SK-N-SH treated with all-trans-retinoic acid at 6 μM for 48 hours (cell line): Measurements from ENCODE around the gene EYA4.

Experiments used
- CREB5 ChIP-seq: fragments of 250-450 bp; sonication (Bioruptor Pico); IDR thresholded peaks from 2 replicates; pipeline ENCODE4 v1.5.1; 2020; ENCODE audit warnings: low read depth, mild to moderate bottlenecking, moderate library complexity
- CSDC2 ChIP-seq: fragments of 250-450 bp; sonication (Bioruptor Pico); IDR thresholded peaks from 2 replicates; pipeline ENCODE4 v1.5.0; 2020; ENCODE audit warnings: mild to moderate bottlenecking, moderate library complexity
- ESRRG ChIP-seq: fragments of 250-450 bp; sonication (Bioruptor Pico); IDR thresholded peaks from 2 replicates; pipeline ENCODE4 v1.6.1; 2021; ENCODE audit warnings: mild to moderate bottlenecking
- GLIS3 ChIP-seq: fragments of 250-450 bp; sonication (Bioruptor Pico); IDR thresholded peaks from 2 replicates; pipeline ENCODE4 v1.5.0; 2020; ENCODE audit warnings: mild to moderate bottlenecking, moderate library complexity
- OSR1 ChIP-seq: fragments of 250-450 bp; sonication (Bioruptor Pico); IDR thresholded peaks from 2 replicates; pipeline ENCODE4 v1.8.0; 2022; ENCODE audit warnings: moderate library complexity, mild to moderate bottlenecking, inconsistent platforms
- PATZ1 ChIP-seq: fragments of 250-450 bp; sonication (Bioruptor Pico); IDR thresholded peaks from 2 replicates; pipeline ENCODE4 v1.8.0; 2020; ENCODE audit warnings: mild to moderate bottlenecking, moderate library complexity, borderline replicate concordance
- POU6F1 ChIP-seq: fragments of 250-450 bp; sonication (Bioruptor Pico); IDR thresholded peaks from 2 replicates; pipeline ENCODE4 v1.8.0; 2021; ENCODE audit warnings: low read depth, mild to moderate bottlenecking, moderate library complexity, borderline replicate concordance
- PPARA ChIP-seq: fragments of 250-450 bp; sonication (Bioruptor Pico); IDR thresholded peaks from 2 replicates; pipeline ENCODE4 v1.5.0; 2020; ENCODE audit warnings: mild to moderate bottlenecking, borderline replicate concordance
- RARB ChIP-seq: fragments of 250-450 bp; sonication (Bioruptor Pico); IDR thresholded peaks from 2 replicates; pipeline ENCODE4 v1.8.0; 2021; ENCODE audit warnings: mild to moderate bottlenecking, moderate library complexity
- SNAI2 ChIP-seq: fragments of 250-450 bp; sonication (Bioruptor Pico); IDR thresholded peaks from 2 replicates; pipeline ENCODE4 v1.5.0; 2020; ENCODE audit warnings: mild to moderate bottlenecking, moderate library complexity
- ZFP3 ChIP-seq: fragments of 250-450 bp; sonication (Bioruptor Pico); IDR thresholded peaks from 2 replicates; pipeline ENCODE4 v1.5.0; 2020; ENCODE audit warnings: mild to moderate bottlenecking, moderate library complexity
- ZNF70 ChIP-seq: fragments of 450-650 bp; formaldehyde crosslinking; IDR thresholded peaks from 2 replicates; pipeline ENCODE4 v1.5.0; 2020; ENCODE audit warnings: mild to moderate bottlenecking, moderate library complexity
- ZNF8 ChIP-seq: fragments of 450-650 bp; formaldehyde crosslinking; IDR thresholded peaks from 2 replicates; pipeline ENCODE4 v1.5.0; 2020; ENCODE audit warnings: mild to moderate bottlenecking, moderate library complexity

- TF ChIP-seq CREB5 (no peak), POU6F1 (CRISPR knock-in tag) (no peak), PATZ1 (CRISPR knock-in tag) (no peak), RARB (CRISPR knock-in tag) (no peak), ESRRG (CRISPR knock-in tag) (no peak), SNAI2 (CRISPR knock-in tag) (no peak), ZFP3 (no peak), ZNF8 (CRISPR knock-in tag) (no peak), PPARA (CRISPR knock-in tag) (no peak), CSDC2 (CRISPR knock-in tag) (no peak), OSR1 (CRISPR knock-in tag) (no peak), GLIS3 (CRISPR knock-in tag) (no peak), ZNF70 (CRISPR knock-in tag) (no peak)
These were observed 17.6 kb upstream of the EYA4 start for GRCh38 chr6:133223452-133224029.
